H9 (cell line): ENCODE results near the gene SLC22A12. TPM values are rescaled to one million over a fixed set of nuclear protein-coding genes. Genes with fewer than 3 reads are reported as not detected.

Source experiments
- DNase-seq: peaks from one replicate; pipeline ENCODE4 v3.0.0-alpha.2; 2017
- H2AFZ ChIP-seq: one replicate; pipeline ENCODE4 v1.6.1; 2013; ENCODE audit warnings: mild to moderate bottlenecking, low read length, control low read depth, moderate library complexity
- H2AK5ac ChIP-seq: 2 replicates; pipeline ENCODE4 v1.6.1; 2013; ENCODE audit warnings: low read length, control low read depth, mixed read lengths; ENCODE audit not compliant: insufficient read length
- H2BK120ac ChIP-seq: one replicate; pipeline ENCODE4 v1.6.1; 2013; ENCODE audit warnings: low read depth, mild to moderate bottlenecking, low read length, control low read depth, inconsistent platforms; ENCODE audit not compliant: poor library complexity, severe bottlenecking
- H2BK12ac ChIP-seq: 2 replicates; pipeline ENCODE4 v1.6.1; 2013; ENCODE audit warnings: low read length, control low read depth, mixed read lengths, low read depth; ENCODE audit not compliant: insufficient read length
- H2BK15ac ChIP-seq: 2 replicates; pipeline ENCODE4 v1.6.1; 2013; ENCODE audit warnings: low read depth, low read length, control low read depth
- H2BK20ac ChIP-seq: one replicate; pipeline ENCODE4 v1.6.1; 2013; ENCODE audit warnings: low read depth, mild to moderate bottlenecking, low read length, control low read depth, inconsistent platforms; ENCODE audit not compliant: poor library complexity, severe bottlenecking
- H2BK5ac ChIP-seq: 2 replicates; pipeline ENCODE4 v1.6.1; 2013; ENCODE audit warnings: low read length, control low read depth, mixed read lengths; ENCODE audit not compliant: insufficient read length
- H3K14ac ChIP-seq: 2 replicates; pipeline ENCODE4 v1.6.1; 2013; ENCODE audit warnings: low read length, control low read depth; ENCODE audit not compliant: insufficient read depth
- H3K18ac ChIP-seq: 2 replicates; pipeline ENCODE4 v1.6.1; 2013; ENCODE audit warnings: low read depth, mild to moderate bottlenecking, mixed read lengths, low read length, control low read depth; ENCODE audit not compliant: insufficient read length
- H3K23ac ChIP-seq: 2 replicates; pipeline ENCODE4 v1.6.1; 2013; ENCODE audit warnings: low read length, control low read depth, mixed read lengths, low read depth; ENCODE audit not compliant: insufficient read length
- H3K23me2 ChIP-seq: 2 replicates; pipeline ENCODE4 v1.6.1; 2013; ENCODE audit warnings: low read depth, mild to moderate bottlenecking, mixed read lengths, low read length, control low read depth; ENCODE audit not compliant: insufficient read length, poor library complexity, severe bottlenecking
- H3K27ac ChIP-seq: 2 replicates; pipeline ENCODE4 v1.5.1; 2013; ENCODE audit warnings: low read length, control low read depth, mixed read lengths, low read depth; ENCODE audit not compliant: insufficient read length
- H3K27me3 ChIP-seq: 2 replicates; pipeline ENCODE4 v1.6.1; 2013; ENCODE audit warnings: low read length, control low read depth, inconsistent platforms; ENCODE audit not compliant: insufficient read depth
- H3K4ac ChIP-seq: 2 replicates; pipeline ENCODE4 v1.6.1; 2013; ENCODE audit warnings: low read depth, mild to moderate bottlenecking, control low read depth, inconsistent platforms, low read length, moderate library complexity
- H3K4me1 ChIP-seq: 2 replicates; pipeline ENCODE4 v1.6.1; 2013; ENCODE audit warnings: low read length, control low read depth, inconsistent platforms; ENCODE audit not compliant: insufficient read depth
- H3K4me2 ChIP-seq: 2 replicates; pipeline ENCODE4 v1.6.1; 2013; ENCODE audit warnings: low read length, control low read depth, mixed read lengths; ENCODE audit not compliant: insufficient read length, insufficient read depth
- H3K56ac ChIP-seq: 2 replicates; pipeline ENCODE4 v1.6.1; 2013; ENCODE audit warnings: low read depth, mild to moderate bottlenecking, mixed read lengths, low read length, control low read depth; ENCODE audit not compliant: insufficient read length
- H3K79me1 ChIP-seq: 2 replicates; pipeline ENCODE4 v1.6.1; 2013; ENCODE audit warnings: low read depth, mild to moderate bottlenecking, moderate library complexity, low read length, control low read depth, inconsistent platforms; ENCODE audit not compliant: insufficient read depth, poor library complexity, severe bottlenecking
- H3K79me2 ChIP-seq: 2 replicates; pipeline ENCODE4 v1.6.1; 2013; ENCODE audit warnings: low read length, control low read depth, inconsistent platforms; ENCODE audit not compliant: insufficient read depth
- H3K9ac ChIP-seq: 2 replicates; pipeline ENCODE4 v1.6.1; 2013; ENCODE audit warnings: low read length, control low read depth, mixed read lengths; ENCODE audit not compliant: insufficient read length; ENCODE audit errors: extremely low read depth
- H3K9me3 ChIP-seq: one replicate; pipeline ENCODE4 v1.6.1; 2013; ENCODE audit warnings: low read depth, low read length, inconsistent platforms; ENCODE audit not compliant: control insufficient read depth
- H3T11ph ChIP-seq: one replicate; pipeline ENCODE4 v1.6.1; 2013; ENCODE audit warnings: mild to moderate bottlenecking, low read length, control low read depth, inconsistent platforms
- H4K20me1 ChIP-seq: one replicate; pipeline ENCODE4 v1.6.1; 2013; ENCODE audit not compliant: control insufficient read depth, insufficient read length, insufficient read depth
- H4K5ac ChIP-seq: 2 replicates; pipeline ENCODE4 v1.6.1; 2013; ENCODE audit warnings: low read depth, mild to moderate bottlenecking, mixed read lengths, low read length, control low read depth; ENCODE audit not compliant: insufficient read length
- H4K8ac ChIP-seq: replicated peaks from 2 replicates; pipeline ENCODE4 v1.6.1; 2013; ENCODE audit warnings: low read length, control low read depth, mixed read lengths, low read depth; ENCODE audit not compliant: insufficient read length
- H4K91ac ChIP-seq: 2 replicates; pipeline ENCODE4 v1.6.1; 2013; ENCODE audit warnings: low read depth, mild to moderate bottlenecking, moderate library complexity, mixed read lengths, low read length, control low read depth; ENCODE audit not compliant: insufficient read length
- H3K27ac Mint-ChIP-seq, 3 experiments: 2 replicates in 2 of 3; 3 replicates in 1 of 3; pipeline ENCODE4 v1.8.0; 2020 to 2021; ENCODE audit warnings: mixed read lengths in 3 of 3, mild to moderate bottlenecking in 1 of 3, moderate library complexity in 1 of 3
- H3K27me3 Mint-ChIP-seq: 2 replicates; pipeline ENCODE4 v1.8.0; 2021; ENCODE audit warnings: low read depth, mild to moderate bottlenecking, moderate library complexity, mixed read lengths
- H3K36me3 Mint-ChIP-seq, 3 experiments: 2 replicates in 2 of 3; 3 replicates in 1 of 3; pipeline ENCODE4 v1.8.0; 2020 to 2021; ENCODE audit warnings: low read depth in 3 of 3, mixed read lengths in 3 of 3; ENCODE audit not compliant: insufficient read depth in 1 of 3
- H3K4me1 Mint-ChIP-seq, 2 experiments: 2 replicates each; pipeline ENCODE4 v1.8.0; 2020; ENCODE audit warnings: mixed read lengths in 2 of 2
- H3K4me3 Mint-ChIP-seq, 2 experiments: 2 replicates in 1 of 2; 3 replicates in 1 of 2; pipeline ENCODE4 v1.8.0; 2020 to 2021; ENCODE audit warnings: mild to moderate bottlenecking in 2 of 2, mixed read lengths in 2 of 2, moderate library complexity in 1 of 2
- H3K9me3 Mint-ChIP-seq, 2 experiments: 2 replicates in 1 of 2; 3 replicates in 1 of 2; pipeline ENCODE4 v1.8.0; 2020; ENCODE audit warnings: mild to moderate bottlenecking in 2 of 2, mixed read lengths in 2 of 2, moderate library complexity in 1 of 2
- WGBS: extraction: QIAGEN DNeasy Blood & Tissue Kit; methylation state at CpG from one replicate; pipeline ENCODE4 v1.1.7; 2013; ENCODE audit warnings: missing lambda C conversion rate, low lambda C conversion rate, mixed read lengths; ENCODE audit not compliant: insufficient read length; ENCODE audit errors: extremely low coverage; 5-methylcytosine and 5-hydroxymethylcytosine counted together
- total RNA-seq: library from RNA; stranded (reverse); gene quantifications from 2 replicates; pipeline ENCODE4 v1.2.1, GENCODE V29; 2021
- TF ChIP-seq, protein P1 (sequence below): fragments of 200-600 bp; sonication (generic); conservative IDR thresholded peaks from 3 replicates; pipeline ENCODE4 v1.8.0; 2021; ENCODE audit warnings: antibody characterized with exemption, mild to moderate bottlenecking

Gene SLC22A12
- total RNA-seq, 1 experiment from 2014 or later = not detected

DNA sequence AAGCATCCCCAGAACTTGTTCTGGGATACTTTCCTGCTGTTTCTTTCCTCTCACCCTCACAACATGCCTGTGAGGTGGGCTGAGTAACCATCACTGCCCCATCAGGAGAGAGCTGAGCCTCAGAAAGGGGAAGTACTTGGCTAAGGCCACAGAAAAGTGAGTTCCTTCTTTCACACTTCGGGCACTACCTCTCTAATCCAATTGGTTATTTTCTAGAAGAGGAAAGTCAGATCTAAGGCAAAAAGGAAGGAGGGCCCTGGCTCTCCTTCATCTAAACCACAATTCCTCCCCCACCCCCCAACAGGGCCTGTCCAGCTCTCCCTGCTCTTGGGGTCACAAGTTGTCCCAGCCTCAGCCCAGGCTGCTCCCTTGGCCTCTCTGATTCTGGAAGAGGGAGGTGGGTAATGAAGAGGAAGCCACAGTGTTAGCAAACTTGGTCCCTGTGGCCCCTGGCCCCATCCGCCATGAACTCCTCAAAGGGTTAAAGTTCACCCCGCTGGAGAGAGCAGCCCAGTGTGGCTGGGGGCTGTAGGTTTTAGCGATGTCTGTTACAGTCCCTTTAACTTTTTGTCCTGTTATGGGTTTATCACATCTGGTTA lies 34.0 kb downstream of the SLC22A12 start:
- Mint-ChIP-seq H3K4me3 (no peak overlapping the region), H3K27me3 (peaks cover 16% of the 10 kb centered on the region), H3K36me3 (peaks cover 0 to 7% (median 0%) of the 10 kb centered on the region in 3 experiments; a peak in 3 of 7 replicates), H3K4me1 (peaks cover 15 to 36% of the 10 kb centered on the region in 2 experiments), H3K9me3 (peaks cover 0 to 3% of the 10 kb centered on the region in 2 experiments; a peak in 1 of 5 replicates), H3K27ac (no peak overlapping the region)
- H2BK120ac ChIP-seq = no peak overlapping the region
- H2BK5ac ChIP-seq = no peak overlapping the region
- no peak overlapping the region for H3K56ac ChIP-seq
- no peak overlapping the region for H2AFZ ChIP-seq
- no peaks in the 10 kb centered on the region for H3K23me2 ChIP-seq
- no peak overlapping the region for H4K5ac ChIP-seq
- DNase-seq = no peak
- H3K27me3 ChIP-seq = peaks cover 3% of the 10 kb centered on the region; the same call in 1 of the 2 replicates
- no peak overlapping the region for H3K4ac ChIP-seq
- TF ChIP-seq, protein P1, sequence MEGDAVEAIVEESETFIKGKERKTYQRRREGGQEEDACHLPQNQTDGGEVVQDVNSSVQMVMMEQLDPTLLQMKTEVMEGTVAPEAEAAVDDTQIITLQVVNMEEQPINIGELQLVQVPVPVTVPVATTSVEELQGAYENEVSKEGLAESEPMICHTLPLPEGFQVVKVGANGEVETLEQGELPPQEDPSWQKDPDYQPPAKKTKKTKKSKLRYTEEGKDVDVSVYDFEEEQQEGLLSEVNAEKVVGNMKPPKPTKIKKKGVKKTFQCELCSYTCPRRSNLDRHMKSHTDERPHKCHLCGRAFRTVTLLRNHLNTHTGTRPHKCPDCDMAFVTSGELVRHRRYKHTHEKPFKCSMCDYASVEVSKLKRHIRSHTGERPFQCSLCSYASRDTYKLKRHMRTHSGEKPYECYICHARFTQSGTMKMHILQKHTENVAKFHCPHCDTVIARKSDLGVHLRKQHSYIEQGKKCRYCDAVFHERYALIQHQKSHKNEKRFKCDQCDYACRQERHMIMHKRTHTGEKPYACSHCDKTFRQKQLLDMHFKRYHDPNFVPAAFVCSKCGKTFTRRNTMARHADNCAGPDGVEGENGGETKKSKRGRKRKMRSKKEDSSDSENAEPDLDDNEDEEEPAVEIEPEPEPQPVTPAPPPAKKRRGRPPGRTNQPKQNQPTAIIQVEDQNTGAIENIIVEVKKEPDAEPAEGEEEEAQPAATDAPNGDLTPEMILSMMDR = no peak
- H4K20me1 ChIP-seq = no peaks in the 10 kb centered on the region
- H2BK20ac ChIP-seq = no peak overlapping the region
- H2BK12ac ChIP-seq = no peak overlapping the region
- no peak overlapping the region for H2AK5ac ChIP-seq
- H3K9ac ChIP-seq = no peak overlapping the region
- H3K79me1 ChIP-seq = no peaks in the 10 kb centered on the region
- H3K4me2 ChIP-seq = no peak overlapping the region
- H3K27ac ChIP-seq = no peak overlapping the region
- H4K8ac ChIP-seq = no peak overlapping the region
- no peaks in the 10 kb centered on the region; the same call in 1 of the 2 replicates for H3K4me1 ChIP-seq
- no peak overlapping the region for H3K18ac ChIP-seq
- WGBS = no CpG with 5 or more reads among the region's 4 CpGs
- H3K14ac ChIP-seq = no peak overlapping the region
- no peak overlapping the region for H3T11ph ChIP-seq
- no peak overlapping the region for H4K91ac ChIP-seq
- no peak overlapping the region for H2BK15ac ChIP-seq
- no peak overlapping the region for H3K23ac ChIP-seq
- no peaks in the 10 kb centered on the region for H3K9me3 ChIP-seq
- H3K79me2 ChIP-seq = no peaks in the 10 kb centered on the region
